HepG2 (cell line): ENCODE results near the gene RTEL1. TPM values are rescaled to one million over a fixed set of nuclear protein-coding genes. Genes with fewer than 3 reads are reported as not detected.

Experiments used
- AKNA ChIP-seq: sonication (generic); formaldehyde crosslinking; IDR thresholded peaks from 2 replicates; pipeline ENCODE4 v1.4.0; 2020; ENCODE audit warnings: missing genetic modification reagents, borderline replicate concordance
- CHD4 ChIP-seq: fragments of 200-600 bp; sonication (generic); IDR thresholded peaks from 2 replicates; pipeline ENCODE4 v1.7.0; 2017; ENCODE audit warnings: mild to moderate bottlenecking, low read length, borderline replicate concordance
- E2F5 ChIP-seq: sonication (generic); formaldehyde crosslinking; conservative IDR thresholded peaks from 2 replicates; pipeline ENCODE4 v1.4.0; 2020; ENCODE audit warnings: missing genetic modification reagents
- FOSL2 ChIP-seq: sonication (generic); formaldehyde crosslinking; IDR thresholded peaks from 2 replicates; pipeline ENCODE4 v1.4.0; 2020; ENCODE audit warnings: missing genetic modification reagents
- HDAC1 ChIP-seq: sonication (generic); formaldehyde crosslinking; IDR thresholded peaks from 2 replicates; pipeline ENCODE4 v1.5.1; 2020; ENCODE audit warnings: mild to moderate bottlenecking, missing genetic modification reagents
- HOXA7 ChIP-seq: sonication (generic); formaldehyde crosslinking; IDR thresholded peaks from 2 replicates; pipeline ENCODE4 v1.8.1; 2022; ENCODE audit warnings: mild to moderate bottlenecking, missing genetic modification reagents, moderate library complexity
- KDM2A ChIP-seq: sonication (generic); formaldehyde crosslinking; IDR thresholded peaks from 2 replicates; pipeline ENCODE4 v1.4.0; 2020; ENCODE audit warnings: low read depth, missing genetic modification reagents, borderline replicate concordance
- KLF15 ChIP-seq: sonication (generic); formaldehyde crosslinking; IDR thresholded peaks from 2 replicates; pipeline ENCODE4 v1.8.1; 2023; ENCODE audit warnings: borderline replicate concordance, mild to moderate bottlenecking, inconsistent platforms, missing genetic modification reagents, mixed read lengths
- MBD4 ChIP-seq: IDR thresholded peaks from 2 replicates; pipeline ENCODE4 v1.6.1; 2012; ENCODE audit warnings: low read length, inconsistent platforms, borderline replicate concordance
- MTERF4 ChIP-seq: sonication (generic); formaldehyde crosslinking; IDR thresholded peaks from 2 replicates; pipeline ENCODE4 v1.8.0; 2023; ENCODE audit warnings: mild to moderate bottlenecking, missing genetic modification reagents
- MYNN ChIP-seq: sonication (generic); formaldehyde crosslinking; IDR thresholded peaks from 2 replicates; pipeline ENCODE4 v1.4.0; 2020; ENCODE audit warnings: mild to moderate bottlenecking, low read depth, missing genetic modification reagents
- NCOA2 ChIP-seq: sonication (generic); formaldehyde crosslinking; IDR thresholded peaks from 2 replicates; pipeline ENCODE4 v1.8.0; 2022; ENCODE audit warnings: inconsistent platforms
- PREB ChIP-seq: sonication (generic); formaldehyde crosslinking; IDR thresholded peaks from 2 replicates; pipeline ENCODE4 v1.4.0; 2020; ENCODE audit warnings: missing genetic modification reagents
- RFXANK ChIP-seq: IDR thresholded peaks from 2 replicates; pipeline ENCODE4 v1.6.1; 2016
- SNAI1 ChIP-seq: sonication (generic); formaldehyde crosslinking; IDR thresholded peaks from 2 replicates; pipeline ENCODE4 v1.5.0; 2020; ENCODE audit warnings: mild to moderate bottlenecking, missing genetic modification reagents, borderline replicate concordance
- TBL1XR1 ChIP-seq: fragments of 150-350 bp; IDR thresholded peaks from 2 replicates; pipeline ENCODE4 v1.6.1; 2014; ENCODE audit warnings: borderline replicate concordance, low read length; ENCODE audit not compliant: partially characterized antibody
- TFDP1 ChIP-seq: IDR thresholded peaks from 2 replicates; pipeline ENCODE4 v1.6.1; 2016; ENCODE audit warnings: missing compliant biosample characterization, missing genetic modification reagents, borderline replicate concordance
- ZEB1 ChIP-seq: IDR thresholded peaks from 2 replicates; pipeline ENCODE4 v1.6.1; 2012; ENCODE audit warnings: mild to moderate bottlenecking, low read depth, inconsistent platforms; ENCODE audit not compliant: insufficient replicate concordance
- ZNF44 ChIP-seq: sonication (generic); formaldehyde crosslinking; IDR thresholded peaks from 2 replicates; pipeline ENCODE4 v1.5.1; 2020; ENCODE audit warnings: mild to moderate bottlenecking, missing genetic modification reagents
- ZNF616 ChIP-seq: sonication (generic); formaldehyde crosslinking; IDR thresholded peaks from 2 replicates; pipeline ENCODE4 v1.5.0; 2020; ENCODE audit warnings: low read depth, mild to moderate bottlenecking, missing genetic modification reagents
- ZNF672 ChIP-seq: sonication (generic); formaldehyde crosslinking; IDR thresholded peaks from 2 replicates; pipeline ENCODE4 v1.8.1; 2022; ENCODE audit warnings: missing genetic modification reagents
- polyA plus RNA-seq, 8 experiments: library from polyadenylated mRNA; depleted of rRNA in 3 of 8; stranded (reverse) in 7 of 8; unstranded in 1 of 8; fragments of >200 nt; fragmentation: Illumina TruSeq in 4 of 8; extraction: Trizol in 4 of 8; gene quantifications; 2 replicates each; pipeline versions ENCODE4 v1.2.1 to v1.2.3, GENCODE V29; 2011 to 2016; ENCODE audit warnings: low read depth in 4 of 8, missing spikeins in 1 of 8, mixed read lengths in 1 of 8; ENCODE audit not compliant: insufficient read depth in 1 of 8
- total RNA-seq, 5 experiments: library from RNA; depleted of rRNA; stranded (reverse); fragments of >200 nt; fragmentation: Illumina TruSeq; extraction: Trizol; gene quantifications; 2 replicates each; pipeline ENCODE4 v1.2.3, GENCODE V29; 2016; ENCODE audit warnings: low read depth in 1 of 5

RTEL1 gene
- total and polyA plus RNA-seq, 2 of the 13 experiments (the other 11 are each of a cell fraction or from before 2014, with no cell fraction given), result 21.8 to 36.4 TPM

GRCh38 chr20:63657260-63657936 lies 714 bp upstream of the RTEL1 start (continued):
- TF ChIP-seq TFDP1 (no peak), MTERF4 (CRISPR knock-in tag) (peak; percentile 76), AKNA (no peak), KDM2A (no peak), PREB (no peak), ZNF616 (no peak), CHD4 (no peak), KLF15 (CRISPR knock-in tag) (no peak; the same call in 1 of the 2 replicates), ZNF44 (CRISPR knock-in tag) (no peak; the same call in 1 of the 2 replicates), HOXA7 (no peak), SNAI1 (CRISPR knock-in tag) (no peak), RFXANK (CRISPR knock-in tag) (no peak), MBD4 (no peak), NCOA2 (CRISPR knock-in tag) (no peak), ZEB1 (no peak), E2F5 (CRISPR knock-in tag) (no peak), FOSL2 (no peak), ZNF672 (no peak), TBL1XR1 (no peak), HDAC1 (CRISPR knock-in tag) (no peak), MYNN (peak; percentile 66; the same call in 1 of the 2 replicates)
